Aorta (tissue), 5 donors: ENCODE results near the gene EPS15. TPM values are rescaled to one million over a fixed set of nuclear protein-coding genes. Genes with fewer than 3 reads are reported as not detected.

Experiments used
- ATAC-seq: fragments of 200-7000 bp; cut with Tn5 transposase; one replicate; pipeline ENCODE4 v1.9.1; 2022; ENCODE audit warnings: moderate library complexity; ENCODE audit not compliant: low FRiP score
- DNase-seq, 2 donors: peaks; one replicate each; pipeline ENCODE4 v3.0.0-alpha.2; 2020
- H3K27ac ChIP-seq, 2 donors: one replicate each; pipeline ENCODE4 v1.5.1; 2013; ENCODE audit warnings: low read length in 2 of 2, mild to moderate bottlenecking in 2 of 2, moderate library complexity in 2 of 2, control low read depth in 1 of 2, inconsistent platforms in 1 of 2, low read depth in 1 of 2
- H3K27me3 ChIP-seq, 2 donors: one replicate each; pipeline ENCODE4 v1.6.1; 2013; ENCODE audit warnings: control low read depth in 1 of 2, low read length in 1 of 2, mild to moderate bottlenecking in 1 of 2, moderate library complexity in 1 of 2; ENCODE audit not compliant: insufficient read depth in 2 of 2, control insufficient read depth in 1 of 2
- H3K36me3 ChIP-seq, 2 donors: one replicate each; pipeline ENCODE4 v1.6.1; 2013; ENCODE audit warnings: control low read depth in 1 of 2, low read length in 1 of 2, mild to moderate bottlenecking in 1 of 2; ENCODE audit not compliant: insufficient read depth in 2 of 2, control insufficient read depth in 1 of 2
- H3K4me1 ChIP-seq, 2 donors: one replicate each; pipeline ENCODE4 v1.6.1; 2013; ENCODE audit warnings: low read length in 2 of 2, control low read depth in 1 of 2, mild to moderate bottlenecking in 1 of 2, moderate library complexity in 1 of 2; ENCODE audit not compliant: insufficient read depth in 2 of 2, control insufficient read depth in 1 of 2
- H3K4me3 ChIP-seq, 2 donors: one replicate each; pipeline ENCODE4 v1.5.1; 2013; ENCODE audit warnings: low read length in 2 of 2, control low read depth in 1 of 2, mild to moderate bottlenecking in 1 of 2
- H3K9me3 ChIP-seq: one replicate; pipeline ENCODE4 v1.6.1; 2013; ENCODE audit warnings: mild to moderate bottlenecking, low read length; ENCODE audit not compliant: control insufficient read depth
- WGBS, 2 donors: extraction: QIAGEN DNeasy Blood & Tissue Kit; methylation state at CpG; one replicate each; pipeline ENCODE4 v1.1.7; 2013; 5-methylcytosine and 5-hydroxymethylcytosine counted together
- intact Hi-C, 2 donors: fragments of 100-400 bp; cut with DNase I; formaldehyde crosslinking; loops; one replicate each; pipeline versions ENCODE4 v1.14.2 to v1.15.0; 2022
- polyA plus RNA-seq, 2 donors: library from polyadenylated mRNA; stranded (reverse); fragments of 200-250 nt; gene quantifications; one replicate each; pipeline ENCODE4 v1.2.3, GENCODE V29; 2013
- total RNA-seq, 2 donors: library from RNA; stranded (reverse); fragmentation: NEBNext Ultra II Directional; extraction: Animal tissue kit (Norgen Biotek cat#: 25700); gene quantifications; one replicate each; pipeline ENCODE4 v1.2.1, GENCODE V29; 2021
- donor health status: healthy with polysubstance abuse.
- donor health status: Bipolar disorder and iron deficiency.
- donor health status: DM: no; HTN: no; CAD: no.
- donor health status: DM: no; HTN: no; CAD: no.
- donor health status: DM: yes; HTN: yes; CAD: no.

The EPS15 gene
- total and polyA plus RNA-seq, 4 donors: 24.8 to 121 (median 69.9) TPM

- Histone ChIP-seq H3K9me3 (no peaks in the 10 kb centered on the region), H3K4me3 (no peak overlapping the region), H3K36me3 (peaks cover 3 to 4% of the 10 kb centered on the region in 2 donors), H3K27me3 (no peaks in the 10 kb centered on the region), H3K4me1 (no peaks in the 10 kb centered on the region), H3K27ac (no peak overlapping the region)
- no peak for ATAC-seq
- WGBS, 2 donors: 92% methylated on average over 4 of the region's 4 CpGs
- intact Hi-C loops: no loop called here
- no peak for DNase-seq
Observed at GRCh38 chr1:51359879-51360278, 159.2 kb downstream of the EPS15 start.

DNA sequence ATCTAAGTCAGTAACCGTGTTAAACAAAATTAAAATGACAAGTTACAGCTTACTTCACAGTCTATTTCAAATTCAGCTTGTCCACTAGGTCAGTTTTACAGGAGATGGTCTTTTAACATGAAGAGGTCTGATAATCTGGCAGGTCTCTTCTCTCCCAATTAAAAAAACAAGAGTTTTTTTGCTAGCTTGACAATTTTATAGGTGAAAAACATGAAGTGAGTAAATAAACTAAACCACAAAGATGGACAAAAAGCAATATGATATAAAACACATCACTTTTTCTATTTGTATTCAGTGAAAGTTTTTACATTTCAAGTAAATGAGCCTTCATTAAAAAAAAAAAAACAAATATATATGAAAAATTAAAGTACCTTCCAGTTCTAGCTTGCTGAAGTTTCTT, 163.7 kb downstream of the EPS15 start:
- no peak for ATAC-seq
- H3K27ac ChIP-seq: no peak overlapping the region
- no peak overlapping the region for H3K4me3 ChIP-seq
- intact Hi-C loops: no loop called here
- 89 to 91% methylated on average over 1 of the region's 1 CpG for WGBS, 2 donors
- H3K9me3 ChIP-seq: no peaks in the 10 kb centered on the region
- peaks cover 2 to 4% of the 10 kb centered on the region in 2 donors for H3K36me3 ChIP-seq
- no peaks in the 10 kb centered on the region for H3K27me3 ChIP-seq
- DNase-seq: no peak
- no peaks in the 10 kb centered on the region for H3K4me1 ChIP-seq

DNA sequence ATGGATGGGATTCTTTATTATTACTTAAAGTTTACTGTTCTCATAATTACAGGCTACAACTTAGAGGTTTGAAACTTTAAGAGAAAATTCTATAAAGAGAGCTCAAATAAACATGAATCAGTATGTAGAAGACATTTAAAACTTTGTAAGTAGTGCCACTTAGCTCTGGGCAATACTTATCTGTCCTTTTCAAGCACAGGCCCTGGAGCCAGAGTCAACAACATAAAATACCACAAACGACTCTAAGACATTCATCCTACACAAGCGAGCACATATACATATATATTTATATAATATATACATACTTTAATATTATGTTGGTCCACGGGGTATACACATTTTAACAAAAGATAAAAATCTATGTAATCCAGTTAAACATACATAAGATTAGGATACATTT, 164.7 kb downstream of the EPS15 start:
- no peaks in the 10 kb centered on the region for H3K9me3 ChIP-seq
- H3K36me3 ChIP-seq: peaks cover 2 to 4% of the 10 kb centered on the region in 2 donors
- intact Hi-C loops: no loop called here
- DNase-seq (no peak), ATAC-seq (no peak)
- H3K27ac ChIP-seq: no peak overlapping the region
- no peaks in the 10 kb centered on the region for H3K27me3 ChIP-seq
- H3K4me3 ChIP-seq: no peak overlapping the region
- 37 to 43% methylated on average over 3 of the region's 3 CpGs for WGBS, 2 donors
- H3K4me1 ChIP-seq: no peaks in the 10 kb centered on the region

GRCh38 chr1:51351907-51352306, 167.2 kb downstream of the EPS15 start:
- H3K4me1 ChIP-seq: no peaks in the 10 kb centered on the region
- no peak overlapping the region for H3K27ac ChIP-seq
- intact Hi-C loops: no loop called here
- no peaks in the 10 kb centered on the region for H3K9me3 ChIP-seq
- 77 to 84% methylated on average over 1 of the region's 1 CpG for WGBS, 2 donors
- DNase-seq (no peak), ATAC-seq (no peak)
- no peaks in the 10 kb centered on the region for H3K27me3 ChIP-seq
- H3K36me3 ChIP-seq: peaks cover 2% of the 10 kb centered on the region in 2 donors
- no peak overlapping the region for H3K4me3 ChIP-seq

GRCh38 chr1:51349862-51350261, 169.2 kb downstream of the EPS15 start:
- Histone ChIP-seq H3K4me1 (no peaks in the 10 kb centered on the region), H3K27ac (no peak overlapping the region), H3K4me3 (no peak overlapping the region), H3K27me3 (no peaks in the 10 kb centered on the region), H3K36me3 (peaks cover 0 to 2% of the 10 kb centered on the region in 2 donors), H3K9me3 (no peaks in the 10 kb centered on the region)
- no peak for DNase-seq
- intact Hi-C loops: no loop called here
- WGBS, 2 donors: 98% methylated on average over 3 of the region's 3 CpGs
- ATAC-seq: no peak

DNA sequence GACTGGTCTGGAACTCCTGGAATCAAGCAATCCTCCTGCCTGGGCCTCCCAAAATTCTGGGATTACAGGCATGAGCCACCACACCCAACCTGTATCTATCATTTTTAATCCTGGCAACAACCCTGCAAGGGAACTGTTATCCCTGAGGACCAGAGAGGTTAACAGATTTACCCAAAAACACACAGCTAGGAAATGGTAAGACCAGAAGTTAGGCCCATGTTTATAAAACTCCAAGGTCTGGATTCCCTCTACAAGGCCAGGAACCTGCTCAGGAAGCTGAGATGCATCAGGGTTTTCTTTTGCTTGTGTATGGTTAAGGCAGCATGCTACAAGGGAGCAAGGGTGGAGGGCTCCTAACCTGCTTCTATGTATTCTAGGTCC, 170.9 kb downstream of the EPS15 start:
- no peak overlapping the region for H3K4me3 ChIP-seq
- no peaks in the 10 kb centered on the region for H3K9me3 ChIP-seq
- H3K4me1 ChIP-seq: no peaks in the 10 kb centered on the region
- intact Hi-C loops: no loop called here
- ATAC-seq (no peak), DNase-seq (no peak)
- H3K27ac ChIP-seq: no peak overlapping the region
- peaks cover 0 to 2% of the 10 kb centered on the region in 2 donors for H3K36me3 ChIP-seq
- H3K27me3 ChIP-seq: no peaks in the 10 kb centered on the region

- H3K36me3 ChIP-seq: peaks cover 0 to 2% of the 10 kb centered on the region in 2 donors
- ATAC-seq (no peak), DNase-seq (no peak)
- WGBS, 2 donors: 86 to 89% methylated on average over 6 of the region's 6 CpGs
- intact Hi-C loops: no loop called here
- no peaks in the 10 kb centered on the region for H3K27me3 ChIP-seq
- no peak overlapping the region for H3K27ac ChIP-seq
- H3K9me3 ChIP-seq: no peaks in the 10 kb centered on the region
- H3K4me3 ChIP-seq: no peak overlapping the region
- no peaks in the 10 kb centered on the region for H3K4me1 ChIP-seq
Observed at GRCh38 chr1:51347398-51348146, 171.5 kb downstream of the EPS15 start.

DNA sequence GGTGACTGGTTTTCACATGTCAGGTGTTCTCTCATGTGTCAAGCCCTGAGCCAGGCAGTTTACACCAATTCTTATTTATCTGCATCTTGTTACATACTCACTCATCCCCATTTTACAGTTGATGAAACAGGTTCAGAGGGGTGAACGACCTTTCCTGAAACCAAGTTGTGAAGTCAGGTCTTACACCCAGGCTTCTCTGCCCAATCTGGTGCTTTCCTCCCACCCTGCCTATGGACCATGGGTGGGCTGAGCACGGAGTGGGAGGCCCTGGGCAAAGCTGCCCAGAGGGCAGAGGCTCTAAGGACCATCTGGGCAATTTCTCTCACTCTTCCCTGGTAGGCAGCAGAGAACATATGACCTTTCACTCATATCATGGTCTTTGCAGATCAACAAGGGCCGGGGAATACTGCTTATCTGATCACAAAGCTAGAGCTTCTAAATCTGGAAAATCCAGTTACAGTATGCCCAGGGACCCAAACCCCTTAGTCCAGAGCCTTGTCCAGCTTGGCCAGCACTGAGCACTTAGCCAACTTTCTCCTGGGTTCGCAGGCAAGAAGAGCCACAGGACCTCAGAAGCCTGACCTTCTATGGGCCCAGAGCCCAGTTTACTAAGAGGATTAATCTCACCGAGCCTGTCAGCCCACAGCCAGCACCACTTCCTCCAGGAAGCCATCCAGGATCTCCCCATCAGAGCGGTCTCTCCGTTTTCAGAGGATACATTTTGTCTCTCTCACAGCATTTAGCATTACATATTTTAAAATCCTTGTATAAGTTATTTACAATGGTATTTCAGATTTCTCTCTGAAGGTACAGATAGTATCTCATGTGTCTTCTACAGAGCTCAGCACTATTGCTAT, 172.8 kb downstream of the EPS15 start:
- H3K9me3 ChIP-seq: no peaks in the 10 kb centered on the region
- H3K27me3 ChIP-seq: no peaks in the 10 kb centered on the region
- ATAC-seq (no peak), DNase-seq (no peak)
- H3K4me1 ChIP-seq: no peaks in the 10 kb centered on the region
- H3K27ac ChIP-seq: no peak overlapping the region
- H3K4me3 ChIP-seq: no peak overlapping the region
- H3K36me3 ChIP-seq: no peaks in the 10 kb centered on the region
- WGBS, 2 donors: 74 to 75% methylated on average over 7 of the region's 7 CpGs
- intact Hi-C loops: no loop called here

GRCh38 chr1:51345300-51345687, 173.8 kb downstream of the EPS15 start:
- Histone ChIP-seq H3K36me3 (no peaks in the 10 kb centered on the region), H3K27me3 (no peaks in the 10 kb centered on the region), H3K4me1 (no peaks in the 10 kb centered on the region), H3K27ac (no peak overlapping the region), H3K4me3 (no peak overlapping the region), H3K9me3 (no peaks in the 10 kb centered on the region)
- no peak for DNase-seq
- whole genome bisulfite sequencing, 2 donors: 44 to 47% methylated on average over 15 of the region's 15 CpGs
- ATAC-seq: no peak
- intact Hi-C loops: no loop called here
